ENCODE results near the gene RALGPS2.

Gene RALGPS2

GRCh38 chr1:178916448-178917174, 191.6 kb downstream of the RALGPS2 start:
- Histone ChIP-seq H3K27me3 (no peaks in the 10 kb centered on the region), H3K36me3 (peaks cover 41% of the 10 kb centered on the region), H3K27ac (no peak overlapping the region), H3K9me3 (no peaks in the 10 kb centered on the region), H3K4me1 (ENCODE audit: control insufficient read depth in 1 of 2, insufficient read depth in 1 of 2, low read depth in 1 of 2, low read length in 1 of 2) (no peaks in the 10 kb centered on the region), H3K4me3 (ENCODE audit: low read depth in 1 of 2, low read length in 1 of 2) (no peak overlapping the region)
- TF ChIP-seq, protein P1, sequence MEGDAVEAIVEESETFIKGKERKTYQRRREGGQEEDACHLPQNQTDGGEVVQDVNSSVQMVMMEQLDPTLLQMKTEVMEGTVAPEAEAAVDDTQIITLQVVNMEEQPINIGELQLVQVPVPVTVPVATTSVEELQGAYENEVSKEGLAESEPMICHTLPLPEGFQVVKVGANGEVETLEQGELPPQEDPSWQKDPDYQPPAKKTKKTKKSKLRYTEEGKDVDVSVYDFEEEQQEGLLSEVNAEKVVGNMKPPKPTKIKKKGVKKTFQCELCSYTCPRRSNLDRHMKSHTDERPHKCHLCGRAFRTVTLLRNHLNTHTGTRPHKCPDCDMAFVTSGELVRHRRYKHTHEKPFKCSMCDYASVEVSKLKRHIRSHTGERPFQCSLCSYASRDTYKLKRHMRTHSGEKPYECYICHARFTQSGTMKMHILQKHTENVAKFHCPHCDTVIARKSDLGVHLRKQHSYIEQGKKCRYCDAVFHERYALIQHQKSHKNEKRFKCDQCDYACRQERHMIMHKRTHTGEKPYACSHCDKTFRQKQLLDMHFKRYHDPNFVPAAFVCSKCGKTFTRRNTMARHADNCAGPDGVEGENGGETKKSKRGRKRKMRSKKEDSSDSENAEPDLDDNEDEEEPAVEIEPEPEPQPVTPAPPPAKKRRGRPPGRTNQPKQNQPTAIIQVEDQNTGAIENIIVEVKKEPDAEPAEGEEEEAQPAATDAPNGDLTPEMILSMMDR (IDR thresholded peaks at IDR 0.05), result no peak

- peaks cover 37% of the 10 kb centered on the region for H3K36me3 ChIP-seq
- TF ChIP-seq, protein P1 (IDR thresholded peaks at IDR 0.05), result no peak
- H3K27me3 ChIP-seq, result no peaks in the 10 kb centered on the region
- H3K9me3 ChIP-seq, result no peaks in the 10 kb centered on the region
- no peak overlapping the region for H3K4me3 ChIP-seq (ENCODE audit: low read depth in 1 of 2, low read length in 1 of 2)
- no peaks in the 10 kb centered on the region for H3K4me1 ChIP-seq (ENCODE audit: control insufficient read depth in 1 of 2, insufficient read depth in 1 of 2, low read depth in 1 of 2, low read length in 1 of 2)
- no peak overlapping the region for H3K27ac ChIP-seq
Measured at GRCh38 chr1:178918308-178918707, 193.3 kb downstream of the RALGPS2 start.

DNA sequence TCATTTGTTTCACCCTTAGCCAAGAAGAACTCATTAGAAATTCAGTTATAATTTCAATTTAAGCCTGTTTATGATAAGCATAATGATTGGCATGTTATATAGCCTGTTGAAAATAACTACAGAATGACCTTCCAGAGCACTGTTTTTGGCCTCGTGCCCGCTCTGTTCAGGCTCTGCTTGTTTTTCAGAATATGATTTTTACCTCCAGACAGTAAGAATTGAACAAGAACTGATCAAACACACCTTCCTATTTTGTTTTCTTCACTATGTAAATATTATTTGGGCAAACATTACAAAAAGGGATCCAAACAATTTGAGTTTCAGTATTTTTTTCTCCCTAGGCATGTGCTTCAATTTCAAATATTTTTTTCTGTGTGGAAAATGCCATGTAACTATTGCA, 193.9 kb downstream of the RALGPS2 start:
- H3K4me1 ChIP-seq (ENCODE audit: control insufficient read depth in 1 of 2, insufficient read depth in 1 of 2, low read depth in 1 of 2, low read length in 1 of 2), result no peaks in the 10 kb centered on the region
- peaks cover 32% of the 10 kb centered on the region for H3K36me3 ChIP-seq
- no peaks in the 10 kb centered on the region for H3K9me3 ChIP-seq
- no peak overlapping the region for H3K4me3 ChIP-seq (ENCODE audit: low read depth in 1 of 2, low read length in 1 of 2)
- no peak overlapping the region for H3K27ac ChIP-seq
- TF ChIP-seq, protein P1 (IDR thresholded peaks at IDR 0.05), result no peak
- no peaks in the 10 kb centered on the region for H3K27me3 ChIP-seq

- TF ChIP-seq, protein P1 (IDR thresholded peaks at IDR 0.05), result no peak
- Histone ChIP-seq H3K4me1 (ENCODE audit: control insufficient read depth in 1 of 2, insufficient read depth in 1 of 2, low read depth in 1 of 2, low read length in 1 of 2) (no peaks in the 10 kb centered on the region), H3K4me3 (ENCODE audit: low read depth in 1 of 2, low read length in 1 of 2) (no peak overlapping the region), H3K27ac (no peak overlapping the region), H3K27me3 (no peaks in the 10 kb centered on the region), H3K9me3 (no peaks in the 10 kb centered on the region), H3K36me3 (peaks cover 26% of the 10 kb centered on the region)
Measured at GRCh38 chr1:178919581-178919980, 194.5 kb downstream of the RALGPS2 start.

DNA sequence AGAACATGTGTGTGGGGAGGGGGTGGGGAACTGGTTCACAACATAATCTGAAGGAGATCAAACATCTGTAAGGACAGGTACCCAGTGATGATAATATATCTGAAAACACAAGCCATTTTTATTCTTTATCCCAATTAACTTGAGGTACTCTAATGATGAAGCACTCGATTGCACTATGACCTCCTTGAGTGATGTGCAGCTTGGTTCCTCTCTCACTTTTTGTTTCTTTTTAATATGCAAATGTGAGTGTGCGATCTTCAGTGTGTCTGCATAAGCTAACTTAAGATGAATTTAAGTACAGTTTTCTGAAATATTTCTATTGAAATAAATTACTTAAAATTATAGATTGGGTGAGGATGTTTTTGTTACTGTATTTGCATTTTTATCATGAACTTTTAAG, 196.5 kb downstream of the RALGPS2 start:
- H3K4me1 ChIP-seq (ENCODE audit: control insufficient read depth in 1 of 2, insufficient read depth in 1 of 2, low read depth in 1 of 2, low read length in 1 of 2), result no peaks in the 10 kb centered on the region
- no peaks in the 10 kb centered on the region for H3K9me3 ChIP-seq
- no peak overlapping the region for H3K4me3 ChIP-seq (ENCODE audit: low read depth in 1 of 2, low read length in 1 of 2)
- H3K27me3 ChIP-seq, result no peaks in the 10 kb centered on the region
- H3K27ac ChIP-seq, result no peak overlapping the region
- TF ChIP-seq, protein P1 (IDR thresholded peaks at IDR 0.05), result no peak
- H3K36me3 ChIP-seq, result peaks cover 10% of the 10 kb centered on the region

All from neutrophil (primary cell).